ENCODE results near the gene DIAPH2.

Gene DIAPH2

DNA sequence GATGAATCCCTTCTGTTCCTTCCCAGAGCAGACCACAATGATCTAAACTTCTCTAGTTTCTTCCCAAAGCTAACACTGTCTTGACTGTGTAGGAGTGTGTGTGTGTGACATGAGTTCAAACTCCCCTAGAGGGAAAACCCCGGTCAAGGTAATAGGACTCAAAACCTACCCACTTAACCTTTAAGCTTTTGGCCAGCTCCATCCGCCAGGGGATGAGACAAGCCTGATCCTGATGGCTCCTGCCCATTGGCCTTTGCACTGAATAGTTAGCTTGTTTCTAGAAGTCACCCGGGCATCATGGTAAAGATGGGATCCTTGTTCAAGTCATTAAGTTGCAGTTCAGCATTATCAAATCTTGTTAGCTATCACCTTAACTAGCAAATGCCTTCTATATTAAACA lies 937.5 kb downstream of the DIAPH2 start:
- TF ChIP-seq ZFP30 (CRISPR knock-in tag; IDR thresholded peaks at IDR 0.05) = no peak
- TF ChIP-seq, protein P1, sequence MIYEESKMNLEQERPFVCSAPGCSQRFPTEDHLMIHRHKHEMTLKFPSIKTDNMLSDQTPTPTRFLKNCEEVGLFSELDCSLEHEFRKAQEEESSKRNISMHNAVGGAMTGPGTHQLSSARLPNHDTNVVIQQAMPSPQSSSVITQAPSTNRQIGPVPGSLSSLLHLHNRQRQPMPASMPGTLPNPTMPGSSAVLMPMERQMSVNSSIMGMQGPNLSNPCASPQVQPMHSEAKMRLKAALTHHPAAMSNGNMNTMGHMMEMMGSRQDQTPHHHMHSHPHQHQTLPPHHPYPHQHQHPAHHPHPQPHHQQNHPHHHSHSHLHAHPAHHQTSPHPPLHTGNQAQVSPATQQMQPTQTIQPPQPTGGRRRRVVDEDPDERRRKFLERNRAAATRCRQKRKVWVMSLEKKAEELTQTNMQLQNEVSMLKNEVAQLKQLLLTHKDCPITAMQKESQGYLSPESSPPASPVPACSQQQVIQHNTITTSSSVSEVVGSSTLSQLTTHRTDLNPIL (CRISPR knock-in tag; IDR thresholded peaks at IDR 0.05; ENCODE audit: low read depth) = no peak

DNA sequence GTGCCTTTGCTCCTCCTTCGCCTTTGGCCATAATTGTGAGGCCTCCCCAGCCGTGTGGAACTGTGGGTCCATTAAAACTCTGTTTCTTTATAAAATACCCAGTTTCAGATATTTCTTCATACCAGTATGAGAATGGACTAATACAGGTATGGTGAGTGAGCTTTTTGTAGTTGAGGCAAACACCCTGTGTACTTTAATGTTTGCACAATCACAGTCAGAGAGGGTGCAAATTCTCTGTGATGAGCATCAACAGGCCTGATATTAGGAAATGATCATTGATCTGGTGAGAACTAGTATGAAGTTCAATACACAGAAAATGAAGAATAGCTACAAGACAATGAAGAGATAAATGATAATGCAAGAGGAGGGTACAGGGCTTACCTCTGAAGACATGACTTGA lies 943.7 kb downstream of the DIAPH2 start:
- TF ChIP-seq, protein P2, sequence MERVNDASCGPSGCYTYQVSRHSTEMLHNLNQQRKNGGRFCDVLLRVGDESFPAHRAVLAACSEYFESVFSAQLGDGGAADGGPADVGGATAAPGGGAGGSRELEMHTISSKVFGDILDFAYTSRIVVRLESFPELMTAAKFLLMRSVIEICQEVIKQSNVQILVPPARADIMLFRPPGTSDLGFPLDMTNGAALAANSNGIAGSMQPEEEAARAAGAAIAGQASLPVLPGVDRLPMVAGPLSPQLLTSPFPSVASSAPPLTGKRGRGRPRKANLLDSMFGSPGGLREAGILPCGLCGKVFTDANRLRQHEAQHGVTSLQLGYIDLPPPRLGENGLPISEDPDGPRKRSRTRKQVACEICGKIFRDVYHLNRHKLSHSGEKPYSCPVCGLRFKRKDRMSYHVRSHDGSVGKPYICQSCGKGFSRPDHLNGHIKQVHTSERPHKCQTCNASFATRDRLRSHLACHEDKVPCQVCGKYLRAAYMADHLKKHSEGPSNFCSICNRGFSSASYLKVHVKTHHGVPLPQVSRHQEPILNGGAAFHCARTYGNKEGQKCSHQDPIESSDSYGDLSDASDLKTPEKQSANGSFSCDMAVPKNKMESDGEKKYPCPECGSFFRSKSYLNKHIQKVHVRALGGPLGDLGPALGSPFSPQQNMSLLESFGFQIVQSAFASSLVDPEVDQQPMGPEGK (CRISPR knock-in tag; IDR thresholded peaks at IDR 0.05; ENCODE audit: borderline replicate concordance) = no peak
- no peak for TF ChIP-seq ZFP3 (CRISPR knock-in tag; IDR thresholded peaks at IDR 0.05)
- no peak for TF ChIP-seq OSR1 (CRISPR knock-in tag; IDR thresholded peaks at IDR 0.05)
- TF ChIP-seq, protein P1 (CRISPR knock-in tag; IDR thresholded peaks at IDR 0.05; ENCODE audit: low read depth) = no peak
- no peak for TF ChIP-seq ZNF565 (CRISPR knock-in tag; conservative IDR thresholded peaks at IDR 0.05; ENCODE audit: low read depth)
- no peak for TF ChIP-seq TOX (CRISPR knock-in tag; IDR thresholded peaks at IDR 0.05; ENCODE audit: borderline replicate concordance)
- TF ChIP-seq SNAI2 (CRISPR knock-in tag; IDR thresholded peaks at IDR 0.05) = no peak
- ATAC-seq = no peak

More for the DNA sequence above, 937.5 kb downstream of the DIAPH2 start:
- no peak for ATAC-seq

DNA sequence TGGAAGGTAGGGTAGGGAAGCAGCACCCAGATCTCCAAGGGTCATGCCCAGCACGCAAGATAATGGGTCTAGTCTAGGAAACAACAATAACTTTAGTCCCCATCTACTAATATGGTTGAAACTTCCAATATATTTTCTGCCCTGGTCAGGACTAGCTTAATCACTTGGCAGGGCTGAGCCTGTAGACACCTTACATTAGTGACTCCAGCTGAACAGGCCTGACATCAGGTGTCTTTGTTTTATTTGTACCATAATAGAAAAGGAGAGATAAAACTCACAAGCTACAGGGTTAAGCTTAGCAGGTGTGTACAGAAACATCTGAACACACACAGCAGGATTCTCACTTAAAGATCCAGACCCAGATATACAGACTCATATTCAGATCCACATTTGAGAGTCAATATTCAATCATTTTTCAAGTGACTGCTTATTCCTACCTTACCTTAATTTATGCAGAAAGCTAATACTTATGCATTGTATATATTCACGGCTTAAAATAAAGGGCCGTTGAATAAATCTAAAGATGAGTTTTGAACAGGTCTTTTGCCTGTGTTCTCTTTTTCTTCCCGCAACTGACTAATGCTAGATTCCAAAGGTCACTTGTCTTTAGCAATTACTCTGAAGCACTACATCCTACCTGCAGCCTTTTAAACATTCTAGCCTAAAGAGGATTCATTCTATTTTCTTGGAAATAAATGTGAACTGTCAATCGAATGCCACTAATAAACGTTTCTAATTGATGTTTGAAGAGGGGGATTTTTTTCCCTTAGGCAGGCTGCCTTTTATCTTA lies 944.4 kb downstream of the DIAPH2 start:
- peak; percentile 51; the same call in 1 of the 2 replicates for TF ChIP-seq TOX (CRISPR knock-in tag; IDR thresholded peaks at IDR 0.05; ENCODE audit: borderline replicate concordance)
- TF ChIP-seq, protein P1 (CRISPR knock-in tag; IDR thresholded peaks at IDR 0.05; ENCODE audit: low read depth) = no peak
- peak; percentile 84 for ATAC-seq

DNA sequence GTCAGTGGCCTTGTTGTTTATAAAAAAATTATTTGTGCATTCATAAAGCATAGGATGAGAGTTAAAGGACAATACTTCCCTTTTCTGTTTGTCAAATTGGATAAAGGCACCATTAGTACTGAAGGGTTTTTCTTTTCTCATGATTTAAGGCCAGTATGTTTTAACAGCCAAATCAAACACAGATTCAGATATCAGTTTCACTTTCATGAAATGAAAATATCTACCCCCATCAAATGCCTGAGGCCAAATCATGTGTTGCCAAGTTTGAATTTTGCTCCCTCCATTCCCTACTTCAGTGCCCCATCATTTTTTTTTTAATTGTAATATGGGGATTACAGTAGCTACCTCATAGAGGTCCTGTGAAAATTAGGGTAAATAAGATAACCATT lies 944.9 kb downstream of the DIAPH2 start:
- TF ChIP-seq OSR1 (CRISPR knock-in tag; IDR thresholded peaks at IDR 0.05) (no peak), TOX (CRISPR knock-in tag; IDR thresholded peaks at IDR 0.05; ENCODE audit: borderline replicate concordance) (no peak), BACH2 (CRISPR knock-in tag; IDR thresholded peaks at IDR 0.05; ENCODE audit: borderline replicate concordance) (no peak)
- TF ChIP-seq, protein P2 (CRISPR knock-in tag; IDR thresholded peaks at IDR 0.05; ENCODE audit: borderline replicate concordance) = no peak
- peak; percentile 69 for ATAC-seq

DNA sequence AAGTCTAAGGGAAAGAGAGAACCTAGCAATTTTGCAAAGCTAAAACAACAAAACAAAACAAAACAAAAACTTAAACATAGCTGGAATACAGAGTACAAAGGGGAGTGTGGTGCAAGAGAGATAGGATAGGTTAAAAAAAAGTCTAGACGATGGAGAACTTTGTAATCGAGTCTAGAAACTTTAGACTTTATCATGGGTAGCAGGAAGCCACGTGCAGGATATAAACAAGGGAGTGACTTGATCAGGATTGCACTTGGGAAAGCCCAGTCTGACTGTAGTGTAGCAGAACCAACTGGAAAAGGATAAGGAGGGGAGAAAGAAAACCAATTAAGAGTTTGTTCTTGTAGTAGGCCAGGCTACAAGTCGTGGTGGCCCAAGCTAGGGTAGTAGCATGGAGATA lies 949.2 kb downstream of the DIAPH2 start:
- ATAC-seq = no peak
- TF ChIP-seq ZNF565 (CRISPR knock-in tag; conservative IDR thresholded peaks at IDR 0.05; ENCODE audit: low read depth) (no peak), ISL1 (CRISPR knock-in tag; IDR thresholded peaks at IDR 0.05) (no peak), ZNF8 (CRISPR knock-in tag; IDR thresholded peaks at IDR 0.05) (no peak), ARNTL (CRISPR knock-in tag; IDR thresholded peaks at IDR 0.05; ENCODE audit: borderline replicate concordance, low read depth) (no peak), ZC3H10 (CRISPR knock-in tag; IDR thresholded peaks at IDR 0.05) (no peak), PPARA (CRISPR knock-in tag; IDR thresholded peaks at IDR 0.05; ENCODE audit: borderline replicate concordance) (no peak), ZFP3 (CRISPR knock-in tag; IDR thresholded peaks at IDR 0.05) (no peak), ZNF70 (CRISPR knock-in tag; IDR thresholded peaks at IDR 0.05) (no peak), GLIS3 (CRISPR knock-in tag; IDR thresholded peaks at IDR 0.05) (no peak), SNAI2 (CRISPR knock-in tag; IDR thresholded peaks at IDR 0.05) (no peak)
- TF ChIP-seq, protein P3, sequence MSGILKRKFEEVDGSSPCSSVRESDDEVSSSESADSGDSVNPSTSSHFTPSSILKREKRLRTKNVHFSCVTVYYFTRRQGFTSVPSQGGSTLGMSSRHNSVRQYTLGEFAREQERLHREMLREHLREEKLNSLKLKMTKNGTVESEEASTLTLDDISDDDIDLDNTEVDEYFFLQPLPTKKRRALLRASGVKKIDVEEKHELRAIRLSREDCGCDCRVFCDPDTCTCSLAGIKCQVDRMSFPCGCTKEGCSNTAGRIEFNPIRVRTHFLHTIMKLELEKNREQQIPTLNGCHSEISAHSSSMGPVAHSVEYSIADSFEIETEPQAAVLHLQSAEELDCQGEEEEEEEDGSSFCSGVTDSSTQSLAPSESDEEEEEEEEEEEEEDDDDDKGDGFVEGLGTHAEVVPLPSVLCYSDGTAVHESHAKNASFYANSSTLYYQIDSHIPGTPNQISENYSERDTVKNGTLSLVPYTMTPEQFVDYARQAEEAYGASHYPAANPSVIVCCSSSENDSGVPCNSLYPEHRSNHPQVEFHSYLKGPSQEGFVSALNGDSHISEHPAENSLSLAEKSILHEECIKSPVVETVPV (CRISPR knock-in tag; IDR thresholded peaks at IDR 0.05) = no peak
- TF ChIP-seq, protein P4, sequence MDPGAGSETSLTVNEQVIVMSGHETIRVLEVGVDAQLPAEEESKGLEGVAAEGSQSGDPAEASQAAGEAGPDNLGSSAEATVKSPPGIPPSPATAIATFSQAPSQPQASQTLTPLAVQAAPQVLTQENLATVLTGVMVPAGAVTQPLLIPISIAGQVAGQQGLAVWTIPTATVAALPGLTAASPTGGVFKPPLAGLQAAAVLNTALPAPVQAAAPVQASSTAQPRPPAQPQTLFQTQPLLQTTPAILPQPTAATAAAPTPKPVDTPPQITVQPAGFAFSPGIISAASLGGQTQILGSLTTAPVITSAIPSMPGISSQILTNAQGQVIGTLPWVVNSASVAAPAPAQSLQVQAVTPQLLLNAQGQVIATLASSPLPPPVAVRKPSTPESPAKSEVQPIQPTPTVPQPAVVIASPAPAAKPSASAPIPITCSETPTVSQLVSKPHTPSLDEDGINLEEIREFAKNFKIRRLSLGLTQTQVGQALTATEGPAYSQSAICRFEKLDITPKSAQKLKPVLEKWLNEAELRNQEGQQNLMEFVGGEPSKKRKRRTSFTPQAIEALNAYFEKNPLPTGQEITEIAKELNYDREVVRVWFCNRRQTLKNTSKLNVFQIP (CRISPR knock-in tag; IDR thresholded peaks at IDR 0.05; ENCODE audit: borderline replicate concordance, low read depth) = no peak
